T-cell (primary cell): ENCODE measurements around the gene NPR1. TPM values are rescaled to one million over a fixed set of nuclear protein-coding genes. Genes with fewer than 3 reads are reported as not detected.
"Not testable (repeated sequence)": the region's sequence is repeated elsewhere in the genome, so short reads cannot be mapped to it uniquely, and the experiment has no call there.

ENCODE experiments used
- ATAC-seq, 4 experiments: fragments of 200-7000 bp in 3 of 4; fragments of 150-1000 bp in 1 of 4; cut with Tn5 transposase; replicated peaks in 1 of 4; 1 replicate in 3 of 4; 2 replicates in 1 of 4; pipeline ENCODE4 v1.10.0; 2021; ENCODE audit warnings: moderate library complexity in 3 of 4, mild to moderate bottlenecking in 2 of 4, moderate number of reproducible peaks in 1 of 4
- CTCF ChIA-PET, 2 donors: fragments of 300-600 bp; sonication (Branson Sonifier 250); formaldehyde crosslinking; loops; one replicate each; lab custom pipeline; 2022; ENCODE audit warnings: antibody characterized with exemption in 2 of 2; lab: Charles Lee
- POLR2A ChIA-PET, 2 donors: fragments of 300-600 bp; sonication (Branson Sonifier 250); formaldehyde crosslinking; loops; one replicate each; lab custom pipeline; 2022; ENCODE audit warnings: antibody characterized with exemption in 2 of 2; lab: Charles Lee
- DNase-seq, 35 experiments: peaks; one replicate each; pipeline versions ENCODE4 v3.0.0 to v3.0.0-alpha.2; 2013 to 2023
- H3K27ac ChIP-seq: one replicate; pipeline ENCODE4 v1.5.1; 2013; ENCODE audit warnings: low read length
- H3K27me3 ChIP-seq, 2 experiments: replicated peaks in 1 of 2; 1 replicate in 1 of 2; 2 replicates in 1 of 2; pipeline versions ENCODE4 v1.6.1 to v1.7.0; 2013; ENCODE audit warnings: low read length in 1 of 2, mixed read lengths in 1 of 2; ENCODE audit not compliant: control insufficient read depth in 2 of 2, insufficient read depth in 2 of 2; ENCODE audit errors: extremely low read depth in 1 of 2
- H3K36me3 ChIP-seq, 2 donors: 1 replicate in 1 of 2; 2 replicates in 1 of 2; pipeline versions ENCODE4 v1.6.1 to v1.7.0; 2013; ENCODE audit warnings: low read length in 1 of 2; ENCODE audit not compliant: control insufficient read depth in 2 of 2, insufficient read depth in 1 of 2; ENCODE audit errors: extremely low read depth in 1 of 2
- H3K4me1 ChIP-seq, 2 experiments: 1 replicate in 1 of 2; 2 replicates in 1 of 2; pipeline versions ENCODE4 v1.6.1 to v1.7.0; 2013; ENCODE audit warnings: low read length in 2 of 2, mixed read lengths in 1 of 2; ENCODE audit not compliant: insufficient read depth in 2 of 2, control insufficient read depth in 1 of 2; ENCODE audit errors: extremely low read depth in 1 of 2
- H3K4me3 ChIP-seq, 2 donors: 1 replicate in 1 of 2; 2 replicates in 1 of 2; pipeline versions ENCODE4 v1.5.1 to v1.7.0; 2013; ENCODE audit warnings: mild to moderate bottlenecking in 2 of 2, low read length in 1 of 2, moderate library complexity in 1 of 2; ENCODE audit not compliant: control insufficient read depth in 1 of 2; ENCODE audit errors: extremely low read depth in 1 of 2
- H3K9me3 ChIP-seq: 2 replicates; pipeline ENCODE4 v1.7.0; 2013
- H3K27ac Mint-ChIP-seq, 2 donors: one replicate each; pipeline ENCODE4 v1.8.0; 2020 to 2021; ENCODE audit warnings: mild to moderate bottlenecking in 2 of 2, mixed read lengths in 2 of 2
- H3K27me3 Mint-ChIP-seq, 2 donors: one replicate each; pipeline ENCODE4 v1.8.0; 2021 to 2022; ENCODE audit warnings: mixed read lengths in 2 of 2
- H3K36me3 Mint-ChIP-seq: one replicate; pipeline ENCODE4 v1.8.0; 2021; ENCODE audit warnings: mixed read lengths
- H3K4me1 Mint-ChIP-seq, 3 donors: one replicate each; pipeline ENCODE4 v1.8.0; 2020 to 2022; ENCODE audit warnings: mixed read lengths in 3 of 3, mild to moderate bottlenecking in 1 of 3
- H3K4me3 Mint-ChIP-seq, 3 donors: one replicate each; pipeline ENCODE4 v1.8.0; 2020 to 2022; ENCODE audit warnings: mild to moderate bottlenecking in 3 of 3, mixed read lengths in 3 of 3, moderate library complexity in 3 of 3
- H3K9me3 Mint-ChIP-seq, 3 donors: one replicate each; pipeline ENCODE4 v1.8.0; 2020 to 2022; ENCODE audit warnings: mixed read lengths in 3 of 3
- WGBS: methylation state at CpG from one replicate; pipeline ENCODE4 v1.1.5; 2013; ENCODE audit warnings: missing lambda C conversion rate; ENCODE audit not compliant: insufficient coverage; 5-methylcytosine and 5-hydroxymethylcytosine counted together
- total RNA-seq, 35 experiments: library from RNA in 6 of 35; stranded (reverse) in 6 of 35; fragments of 120-200 nt in 1 of 35; gene quantifications; one replicate each; pipeline versions ENCODE4 v1.2.1 to v1.2.4 and lab custom pipeline; 2013 to 2026

NPR1 gene
- total RNA-seq, 5 donors from 2014 or later (not counting 1 experiment from before 2014, with no cell fraction given), result 0.23 to 0.44 (median 0.35) TPM; not detected in 2

DNA sequence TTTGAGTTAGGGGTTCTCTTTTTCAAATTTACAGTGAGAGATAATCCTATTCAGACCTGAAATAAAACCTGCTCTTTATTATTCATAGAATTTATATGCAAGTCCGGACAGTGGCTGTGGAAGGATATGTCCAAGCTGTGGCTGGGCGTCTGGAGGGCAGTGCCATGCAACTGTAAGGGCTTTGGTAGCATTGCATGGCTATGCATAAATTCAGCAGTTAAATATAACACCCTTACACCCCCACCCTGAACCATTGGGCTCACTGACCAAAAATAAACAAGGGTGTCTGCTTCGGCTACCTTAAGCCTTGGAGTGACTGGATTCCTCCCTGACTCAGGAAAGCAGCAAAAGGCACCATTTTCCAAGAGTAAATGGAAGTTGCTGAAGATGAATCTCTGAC, 39.2 kb upstream of the NPR1 start:
- H3K9me3 Mint-ChIP-seq, result no peaks in the 10 kb centered on the region
- POLR2A ChIA-PET, result interaction anchor here in 1 of 2 donors (0.5 kb wide), 1 partner anchor 197 kb away, joined by 3 read pairs; no protein-coding TSS in a partner anchor

DNA sequence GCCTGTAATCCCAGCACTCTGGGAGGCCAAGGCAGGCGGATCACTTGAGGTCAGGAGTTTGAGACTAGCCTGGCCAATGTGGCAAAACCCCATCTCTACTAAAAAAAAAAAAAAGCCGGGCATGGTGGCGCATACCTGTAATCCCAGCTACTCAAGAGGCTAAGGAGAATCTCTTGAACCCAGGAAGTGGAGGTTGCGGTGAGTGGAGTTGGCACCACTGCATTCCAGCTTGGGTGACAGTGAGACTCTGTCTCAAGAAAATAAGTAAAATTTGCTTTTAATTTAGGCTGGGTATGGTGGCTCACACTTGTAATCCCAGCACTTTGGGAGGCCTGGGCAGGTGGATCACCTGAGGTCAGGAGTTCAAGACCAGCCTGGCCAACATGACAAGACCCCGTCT, 38.3 kb upstream of the NPR1 start:
- POLR2A ChIA-PET, result interaction anchor here in 1 of 2 donors (0.6 to 0.7 kb wide), 2 partner anchors 17 to 46 kb away, joined by 3 to 7 read pairs; no protein-coding TSS in a partner anchor

More for the DNA sequence above, 39.2 kb upstream of the NPR1 start:
- CTCF ChIA-PET, result interaction anchor here in 1 of 2 donors (0.6 kb wide), 1 partner anchor 499 kb away, joined by 3 read pairs; no protein-coding TSS in a partner anchor
- no peaks in the 10 kb centered on the region for H3K9me3 ChIP-seq
- DNase-seq (no peak), ATAC-seq (no peak)
- peaks cover 6 to 31% of the 10 kb centered on the region in 2 experiments for H3K4me1 ChIP-seq
- Mint-ChIP-seq H3K4me3 (no peak overlapping the region), H3K27ac (no peak overlapping the region), H3K4me1 (peaks cover 50 to 72% (median 60%) of the 10 kb centered on the region in 3 donors), H3K27me3 (no peaks in the 10 kb centered on the region), H3K36me3 (peaks cover 39% of the 10 kb centered on the region)
- H3K27ac ChIP-seq, result no peak overlapping the region
- H3K36me3 ChIP-seq, result peaks cover 11 to 82% of the 10 kb centered on the region in 2 donors
- H3K27me3 ChIP-seq, result no peaks in the 10 kb centered on the region
- no peak overlapping the region for H3K4me3 ChIP-seq
- no CpG with 5 or more reads among the region's 3 CpGs for WGBS

DNA sequence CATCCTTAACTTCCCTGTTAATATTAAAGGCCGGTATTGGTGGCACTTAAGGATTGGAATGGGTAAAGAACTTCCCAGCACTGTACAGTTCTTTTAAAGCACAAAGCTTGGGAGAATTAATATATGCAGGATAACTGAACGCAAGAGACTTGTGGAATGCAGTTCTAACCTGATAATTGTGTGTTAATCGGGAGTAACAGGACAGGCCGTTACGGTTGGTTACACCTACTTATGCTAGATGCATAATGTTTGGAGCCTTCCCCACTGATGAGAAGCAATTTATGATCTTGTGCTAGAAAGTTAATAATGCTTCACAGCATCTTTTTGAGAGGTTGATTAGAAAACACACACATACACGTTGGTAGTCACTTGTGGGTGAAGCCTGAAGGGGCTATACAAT, 37.6 kb upstream of the NPR1 start:
- peaks cover 62 to 79% (median 68%) of the 10 kb centered on the region in 3 donors for H3K4me1 Mint-ChIP-seq
- no peaks in the 10 kb centered on the region for H3K27me3 Mint-ChIP-seq
- H3K4me3 Mint-ChIP-seq, result no peak overlapping the region
- H3K4me3 ChIP-seq, result no peak overlapping the region
- peak overlapping the region in 1 of 2 donors; percentile 13 for H3K27ac Mint-ChIP-seq
- no peaks in the 10 kb centered on the region for H3K9me3 Mint-ChIP-seq
- no peaks in the 10 kb centered on the region for H3K27me3 ChIP-seq
- H3K9me3 ChIP-seq, result no peaks in the 10 kb centered on the region
- POLR2A ChIA-PET, result interaction anchor here in 1 of 2 donors (0.6 kb wide), 1 partner anchor 11 kb away, joined by 3 read pairs; no protein-coding TSS in a partner anchor
- peaks cover 18 to 96% of the 10 kb centered on the region in 2 donors for H3K36me3 ChIP-seq
- peaks cover 48% of the 10 kb centered on the region for H3K36me3 Mint-ChIP-seq
- DNase-seq (no peak), ATAC-seq (no peak)
- no peak overlapping the region for H3K27ac ChIP-seq
- CTCF ChIA-PET, result no interaction called here
- WGBS, result 80% methylated on average over 3 of the region's 6 CpGs
- peaks cover 10 to 23% of the 10 kb centered on the region in 2 experiments for H3K4me1 ChIP-seq

More for the DNA sequence above, 38.3 kb upstream of the NPR1 start:
- Histone ChIP-seq H3K36me3 (peaks cover 14 to 91% of the 10 kb centered on the region in 2 donors), H3K4me1 (peaks cover 6 to 30% of the 10 kb centered on the region in 2 experiments)
- ATAC-seq, H3K27ac ChIP-seq, H3K27me3 ChIP-seq, H3K9me3 ChIP-seq, H3K4me3 ChIP-seq, H3K4me3 Mint-ChIP-seq, H3K9me3 Mint-ChIP-seq, H3K27me3 Mint-ChIP-seq, CTCF ChIA-PET, H3K27ac Mint-ChIP-seq, DNase-seq: not testable (repeated sequence)
- H3K4me1 Mint-ChIP-seq, result peaks cover 55 to 76% (median 65%) of the 10 kb centered on the region in 3 donors
- peaks cover 42% of the 10 kb centered on the region for H3K36me3 Mint-ChIP-seq
- 100% methylated on average over 2 of the region's 5 CpGs for WGBS

DNA sequence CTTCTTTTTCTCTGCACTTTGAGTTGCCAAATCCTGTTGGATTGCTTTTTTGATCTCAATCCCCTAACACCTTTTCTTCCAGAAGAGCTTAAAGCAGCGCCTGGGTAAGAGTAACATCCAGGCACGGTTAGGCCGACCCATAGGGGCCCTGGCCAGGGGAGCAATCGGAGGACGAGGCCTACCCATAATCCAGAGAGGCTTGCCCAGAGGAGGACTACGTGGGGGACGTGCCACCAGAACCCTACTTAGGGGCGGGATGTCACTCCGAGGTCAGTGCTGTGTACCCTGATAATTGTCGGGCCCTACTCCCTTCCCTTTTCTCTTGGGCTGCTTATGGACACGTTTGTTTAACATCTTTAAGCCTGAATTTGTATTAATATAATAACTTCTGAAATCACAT, 36.3 kb upstream of the NPR1 start:
- 100% methylated on average over 5 of the region's 11 CpGs for WGBS
- no peaks in the 10 kb centered on the region for H3K9me3 Mint-ChIP-seq
- Histone ChIP-seq H3K9me3 (no peaks in the 10 kb centered on the region), H3K4me3 (no peak overlapping the region), H3K27ac (no peak overlapping the region), H3K27me3 (no peaks in the 10 kb centered on the region), H3K36me3 (peaks cover 22 to 96% of the 10 kb centered on the region in 2 donors), H3K4me1 (peaks cover 9 to 23% of the 10 kb centered on the region in 2 experiments)
- peaks cover 52% of the 10 kb centered on the region for H3K36me3 Mint-ChIP-seq
- no peaks in the 10 kb centered on the region for H3K27me3 Mint-ChIP-seq
- ATAC-seq (no peak), DNase-seq (peak in 1 of 35 experiments; percentile 17)
- peak overlapping the region in 1 of 2 donors; percentile 59 for H3K27ac Mint-ChIP-seq
- ChIA-PET CTCF (no interaction called here), POLR2A (interaction anchor here in 1 of 2 donors (0.6 kb wide), 1 partner anchor 9 kb away, joined by 9 read pairs; no protein-coding TSS in a partner anchor)
- peaks cover 68 to 76% (median 69%) of the 10 kb centered on the region in 3 donors for H3K4me1 Mint-ChIP-seq
- H3K4me3 Mint-ChIP-seq, result no peak overlapping the region

DNA sequence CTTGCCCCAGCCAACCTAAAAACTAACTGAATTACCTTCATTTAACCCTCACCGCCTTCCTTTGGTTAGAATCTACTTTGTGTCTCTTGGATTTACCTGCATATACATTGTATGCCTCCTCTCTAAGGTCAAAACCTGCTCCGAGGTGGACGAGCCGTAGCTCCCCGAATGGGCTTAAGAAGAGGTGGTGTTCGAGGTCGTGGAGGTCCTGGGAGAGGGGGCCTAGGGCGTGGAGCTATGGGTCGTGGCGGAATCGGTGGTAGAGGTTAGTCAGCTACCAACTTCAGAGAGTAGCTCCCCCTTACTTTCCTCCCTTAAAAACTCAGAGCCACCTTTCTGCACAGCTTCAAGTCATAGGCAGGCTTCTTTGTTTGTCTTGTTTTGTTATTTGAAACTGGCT, 35.4 kb upstream of the NPR1 start:
- peak in 1 of 35 experiments; percentile 11 for DNase-seq
- Histone ChIP-seq H3K27ac (no peak overlapping the region), H3K27me3 (no peaks in the 10 kb centered on the region), H3K4me1 (peaks cover 9 to 30% of the 10 kb centered on the region in 2 experiments), H3K4me3 (no peak overlapping the region), H3K36me3 (peaks cover 19 to 91% of the 10 kb centered on the region in 2 donors), H3K9me3 (no peaks in the 10 kb centered on the region)
- Mint-ChIP-seq H3K27me3 (no peaks in the 10 kb centered on the region), H3K4me1 (peaks cover 70 to 74% (median 70%) of the 10 kb centered on the region in 3 donors), H3K36me3 (peaks cover 50% of the 10 kb centered on the region), H3K4me3 (no peak overlapping the region), H3K27ac (peak overlapping the region; percentile 60 to 87), H3K9me3 (no peaks in the 10 kb centered on the region)
- WGBS, result 93% methylated on average over 3 of the region's 11 CpGs
- ChIA-PET POLR2A (interaction anchor here in 1 of 2 donors (0.6 kb wide), 1 partner anchor 9 kb away, joined by 4 read pairs; the partner anchor contains the start of gene CHTOP), CTCF (interaction anchor here in 1 of 2 donors (0.6 kb wide), 1 partner anchor 100 kb away, joined by 3 read pairs; no protein-coding TSS in a partner anchor)
- ATAC-seq, result no peak

DNA sequence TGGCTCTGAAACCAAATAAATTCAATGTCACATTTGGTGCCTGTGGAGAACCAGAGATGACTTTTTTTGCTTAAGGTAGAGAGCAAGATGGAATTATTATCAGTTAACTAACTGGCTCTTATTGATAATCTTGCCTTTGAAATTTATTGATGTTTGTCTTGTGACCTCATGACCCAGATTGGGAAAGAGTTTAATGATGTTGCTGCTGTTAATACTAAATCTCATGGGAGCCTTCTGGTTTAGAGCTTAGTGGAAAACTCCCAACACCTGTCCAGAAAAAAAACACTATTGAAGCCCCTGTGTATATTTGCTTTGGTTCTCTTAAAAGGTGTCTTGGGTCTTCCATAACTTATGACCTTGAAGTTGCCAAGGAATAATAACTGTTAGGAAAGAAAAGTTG, 34.7 kb upstream of the NPR1 start:
- DNase-seq (no peak), ATAC-seq (no peak)
- Histone ChIP-seq H3K27ac (no peak overlapping the region), H3K36me3 (peaks cover 15 to 84% of the 10 kb centered on the region in 2 donors), H3K4me3 (no peak overlapping the region), H3K27me3 (no peaks in the 10 kb centered on the region), H3K9me3 (no peaks in the 10 kb centered on the region), H3K4me1 (peaks cover 11 to 37% of the 10 kb centered on the region in 2 experiments)
- Mint-ChIP-seq H3K27me3 (no peaks in the 10 kb centered on the region), H3K4me3 (no peak overlapping the region), H3K9me3 (no peaks in the 10 kb centered on the region), H3K36me3 (peaks cover 50% of the 10 kb centered on the region), H3K27ac (peak overlapping the region; percentile 25 to 87), H3K4me1 (peaks cover 71 to 74% (median 73%) of the 10 kb centered on the region in 3 donors)
- ChIA-PET POLR2A (interaction anchor here in 1 of 2 donors (0.6 to 0.8 kb wide), 2 partner anchors 8 to 21 kb away, joined by 3 read pairs; no protein-coding TSS in a partner anchor), CTCF (no interaction called here)
